Duodenal mucosa (tissue), 2 donors: Measurements from ENCODE around the gene PCID2.

Experiments
- H3K27ac ChIP-seq: one replicate; pipeline ENCODE4 v1.7.0; 2013; ENCODE audit warnings: low read depth, low read length
- H3K27me3 ChIP-seq, 2 donors: one replicate each; pipeline ENCODE4 v1.7.0; 2013; ENCODE audit warnings: low read length in 2 of 2, control low read depth in 1 of 2; ENCODE audit not compliant: insufficient read depth in 2 of 2, control insufficient read depth in 1 of 2
- H3K36me3 ChIP-seq, 2 donors: one replicate each; pipeline ENCODE4 v1.7.0; 2013; ENCODE audit warnings: low read length in 2 of 2, control low read depth in 1 of 2; ENCODE audit not compliant: insufficient read depth in 2 of 2, control insufficient read depth in 1 of 2
- H3K4me1 ChIP-seq, 2 donors: one replicate each; pipeline ENCODE4 v1.7.0; 2013; ENCODE audit warnings: low read length in 2 of 2, control low read depth in 1 of 2; ENCODE audit not compliant: insufficient read depth in 2 of 2, control insufficient read depth in 1 of 2
- H3K4me3 ChIP-seq, 2 donors: one replicate each; pipeline ENCODE4 v1.7.0; 2013; ENCODE audit warnings: low read length in 2 of 2, low read depth in 1 of 2
- H3K9ac ChIP-seq, 2 donors: one replicate each; pipeline ENCODE4 v1.7.0; 2013; ENCODE audit warnings: low read length in 2 of 2, low read depth in 1 of 2
- H3K9me3 ChIP-seq, 2 donors: one replicate each; pipeline ENCODE4 v1.7.0; 2013; ENCODE audit warnings: low read length in 2 of 2, control low read depth in 1 of 2; ENCODE audit not compliant: control insufficient read depth in 1 of 2

PCID2 gene

GRCh38 chr13:113157929-113158747 is 50.3 kb downstream of the PCID2 start, which contains the start of gene PROZ:
PROZ (plus strand) TSS chr13:113158648; CDS start chr13:113158661, 13 bp downstream.
- H3K9ac ChIP-seq, result no peak within 1 kb of the TSS
- H3K36me3 ChIP-seq, result no peaks in the 10 kb centered on the region
- H3K27me3 ChIP-seq, result peaks cover 9% of the 10 kb centered on the region in 2 donors
- no peak within 1 kb of the TSS for H3K27ac ChIP-seq
- no peak within 1 kb of the TSS for H3K4me3 ChIP-seq
- no peaks in the 10 kb centered on the region for H3K9me3 ChIP-seq
- peaks cover 7 to 12% of the 10 kb centered on the region in 2 donors for H3K4me1 ChIP-seq

GRCh38 chr13:113157206-113157928 is 51.1 kb downstream of the PCID2 start:
- no peak overlapping the region for H3K4me3 ChIP-seq
- H3K27me3 ChIP-seq, result peaks cover 4 to 6% of the 10 kb centered on the region in 2 donors
- H3K27ac ChIP-seq, result no peak overlapping the region
- H3K4me1 ChIP-seq, result peaks cover 12 to 20% of the 10 kb centered on the region in 2 donors
- H3K9ac ChIP-seq, result no peak overlapping the region
- H3K36me3 ChIP-seq, result no peaks in the 10 kb centered on the region
- no peaks in the 10 kb centered on the region for H3K9me3 ChIP-seq

GRCh38 chr13:113155982-113156655 is 52.4 kb downstream of the PCID2 start:
- Histone ChIP-seq H3K4me1 (peaks cover 12 to 25% of the 10 kb centered on the region in 2 donors), H3K27me3 (peaks cover 3 to 6% of the 10 kb centered on the region in 2 donors), H3K9ac (no peak overlapping the region), H3K27ac (no peak overlapping the region), H3K36me3 (no peaks in the 10 kb centered on the region), H3K4me3 (no peak overlapping the region), H3K9me3 (no peaks in the 10 kb centered on the region)

GRCh38 chr13:113155201-113155600 is 53.3 kb downstream of the PCID2 start:
- H3K9ac ChIP-seq, result no peak overlapping the region
- no peaks in the 10 kb centered on the region for H3K36me3 ChIP-seq
- no peak overlapping the region for H3K4me3 ChIP-seq
- no peaks in the 10 kb centered on the region for H3K9me3 ChIP-seq
- peaks cover 12 to 25% of the 10 kb centered on the region in 2 donors for H3K4me1 ChIP-seq
- H3K27me3 ChIP-seq, result peaks cover 0 to 6% of the 10 kb centered on the region in 2 donors
- no peak overlapping the region for H3K27ac ChIP-seq

- peak overlapping the region; percentile 70 to 73 for H3K4me3 ChIP-seq
- H3K36me3 ChIP-seq, result no peaks in the 10 kb centered on the region
- H3K27me3 ChIP-seq, result peaks cover 0 to 6% of the 10 kb centered on the region in 2 donors
- peak overlapping the region; percentile 51 for H3K27ac ChIP-seq
- H3K4me1 ChIP-seq, result peaks cover 12 to 25% of the 10 kb centered on the region in 2 donors
- H3K9me3 ChIP-seq, result no peaks in the 10 kb centered on the region
- H3K9ac ChIP-seq, result peak overlapping the region; percentile 43 to 54
Observed at GRCh38 chr13:113153810-113154748, 54.4 kb downstream of the PCID2 start.

GRCh38 chr13:113152984-113153809 is 55.3 kb downstream of the PCID2 start:
- H3K4me3 ChIP-seq, result peak overlapping the region; percentile 70 to 73
- H3K9me3 ChIP-seq, result no peaks in the 10 kb centered on the region
- H3K27me3 ChIP-seq, result peaks cover 0 to 6% of the 10 kb centered on the region in 2 donors
- H3K9ac ChIP-seq, result peak overlapping the region; percentile 43 to 54
- peak overlapping the region; percentile 51 for H3K27ac ChIP-seq
- H3K4me1 ChIP-seq, result peaks cover 12 to 20% of the 10 kb centered on the region in 2 donors
- H3K36me3 ChIP-seq, result no peaks in the 10 kb centered on the region

- Histone ChIP-seq H3K27ac (no peak overlapping the region), H3K4me1 (peaks cover 12 to 17% of the 10 kb centered on the region in 2 donors), H3K9ac (peak overlapping the region; percentile 43 to 54), H3K27me3 (peaks cover 0 to 6% of the 10 kb centered on the region in 2 donors), H3K36me3 (no peaks in the 10 kb centered on the region), H3K4me3 (peak overlapping the region; percentile 70 to 73), H3K9me3 (no peaks in the 10 kb centered on the region)
Observed at GRCh38 chr13:113152691-113152983, 55.8 kb downstream of the PCID2 start.

GRCh38 chr13:113151745-113152690 is 56.5 kb downstream of the PCID2 start:
- Histone ChIP-seq H3K9ac (no peak overlapping the region), H3K27ac (no peak overlapping the region), H3K36me3 (no peaks in the 10 kb centered on the region), H3K27me3 (peaks cover 0 to 6% of the 10 kb centered on the region in 2 donors), H3K9me3 (no peaks in the 10 kb centered on the region), H3K4me3 (peak overlapping the region in 1 of 2 donors; percentile 73), H3K4me1 (peaks cover 12 to 17% of the 10 kb centered on the region in 2 donors)
